ENCODE results near the gene PMP22. TPM values are rescaled to one million over a fixed set of nuclear protein-coding genes. Genes with fewer than 3 reads are reported as not detected.
"Not testable (repeated sequence)": the region's sequence is repeated elsewhere in the genome, so short reads cannot be mapped to it uniquely, and the experiment has no call there.

Gene PMP22
- total RNA-seq, 1 donor, result 2.4 TPM

DNA sequence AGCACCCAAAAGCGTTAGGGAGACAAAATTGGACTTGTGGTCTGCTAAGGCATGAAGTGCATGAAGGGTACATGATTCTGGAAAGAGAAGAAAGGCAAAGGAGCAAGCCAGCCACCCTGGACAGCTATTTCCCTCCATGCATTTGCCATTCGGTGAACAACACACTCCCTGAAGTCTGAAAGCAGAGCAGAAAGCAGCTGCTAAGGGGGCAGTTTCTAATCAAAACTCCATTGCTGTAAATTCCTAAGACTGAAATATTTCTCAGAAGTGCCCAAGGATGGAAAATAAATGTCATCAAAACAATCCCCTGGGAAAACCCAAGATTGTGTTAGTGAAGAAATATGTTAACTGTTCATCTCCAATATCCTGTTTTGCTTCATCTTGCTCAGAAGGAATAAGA, 44.3 kb downstream of the PMP22 start:
- DNase-seq (ENCODE audit: low read depth in 2 of 3, low spot score in 2 of 3), result no peak

DNA sequence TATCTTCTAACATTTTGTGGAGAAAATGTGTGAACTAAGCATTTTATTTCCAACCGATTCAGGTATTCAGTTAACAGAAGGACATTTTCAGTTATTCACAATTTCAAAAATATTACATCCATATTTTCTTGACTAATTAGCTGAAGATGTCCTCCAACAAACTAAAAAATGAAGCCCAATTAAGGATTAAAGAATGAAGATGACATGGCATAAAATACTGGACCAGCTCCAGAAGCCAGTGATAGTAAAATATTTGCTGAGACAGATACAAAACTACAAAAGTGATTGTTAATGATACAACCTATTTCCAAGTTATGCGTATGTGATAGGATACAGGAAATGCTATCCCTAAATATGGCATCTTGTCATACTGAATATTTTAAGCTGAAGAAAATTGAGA, 48.6 kb downstream of the PMP22 start:
- no peak for DNase-seq (ENCODE audit: low read depth in 2 of 3, low spot score in 2 of 3)

GRCh38 chr17:15213381-15214087, 51.6 kb downstream of the PMP22 start:
- peak in 1 of 3 donors; percentile 56 for DNase-seq (ENCODE audit: low read depth in 2 of 3, low spot score in 2 of 3)

- DNase-seq (ENCODE audit: low read depth in 2 of 3, low spot score in 2 of 3), result no peak
Observed at GRCh38 chr17:15210247-15210646, 54.9 kb downstream of the PMP22 start.

DNA sequence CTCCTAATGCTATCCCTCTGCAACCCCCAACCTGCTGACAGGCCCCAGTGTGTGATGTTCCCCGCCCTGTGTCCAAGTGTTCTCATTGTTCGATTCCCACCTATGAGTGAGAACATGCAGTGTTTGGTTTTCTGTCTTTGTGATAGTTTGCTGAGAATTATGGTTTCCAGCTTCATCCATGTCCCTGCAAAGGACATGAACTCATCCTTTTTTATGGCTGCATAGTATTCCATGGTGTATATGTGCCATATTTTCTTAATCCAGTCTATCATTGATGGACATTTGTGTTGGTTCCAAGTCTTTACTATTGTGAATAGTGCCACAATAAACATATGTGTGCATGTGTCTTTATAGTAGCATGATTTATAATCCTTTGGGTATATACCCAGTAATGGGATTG, 62.1 kb downstream of the PMP22 start:
- not testable (repeated sequence) for DNase-seq (ENCODE audit: low read depth in 2 of 3, low spot score in 2 of 3)

DNA sequence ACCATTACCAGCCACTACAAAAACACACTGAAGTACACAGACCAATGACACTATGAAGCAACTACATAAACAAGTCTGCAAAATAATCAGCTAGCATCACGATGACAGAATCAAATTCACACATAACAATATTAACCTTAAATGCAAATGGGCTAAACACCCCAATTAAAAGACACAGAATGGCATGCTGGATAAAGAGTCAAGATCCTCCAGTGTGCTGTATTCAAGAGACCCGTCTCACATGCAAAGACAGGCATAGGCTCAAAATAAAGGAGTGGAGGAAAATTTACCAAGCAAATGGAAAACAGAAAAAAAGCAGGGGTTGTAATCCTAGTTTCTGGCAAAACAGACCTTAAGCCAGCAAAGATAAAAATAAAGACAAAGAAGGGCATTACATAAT, 64.6 kb downstream of the PMP22 start:
- not testable (repeated sequence) for DNase-seq (ENCODE audit: low read depth in 2 of 3, low spot score in 2 of 3)

- DNase-seq (ENCODE audit: low read depth in 2 of 3, low spot score in 2 of 3), result no peak
Observed at GRCh38 chr17:15197229-15197628, 67.9 kb downstream of the PMP22 start.

DNA sequence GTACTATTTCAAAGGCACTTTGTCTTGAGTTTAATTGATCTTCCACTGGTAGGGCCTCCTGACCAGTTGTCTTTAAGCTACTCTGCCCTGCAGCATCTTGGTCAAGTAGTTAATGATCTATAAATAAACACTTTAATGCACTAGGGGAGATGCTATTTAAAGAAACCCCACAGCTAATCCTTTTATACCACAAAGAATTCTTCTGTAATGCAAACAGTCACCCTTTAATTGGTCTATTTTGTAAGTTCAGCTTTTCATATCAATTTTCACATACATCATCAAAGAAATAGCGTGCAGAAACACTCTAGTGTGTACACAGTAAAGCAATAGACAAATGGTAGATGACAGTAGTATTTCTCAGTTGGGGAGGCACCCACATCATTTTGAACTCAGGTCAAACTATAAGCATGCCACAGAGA, 70.3 kb downstream of the PMP22 start:
- no peak for DNase-seq (ENCODE audit: low read depth in 2 of 3, low spot score in 2 of 3)

GRCh38 chr17:15185625-15185991, 79.5 kb downstream of the PMP22 start:
- DNase-seq (ENCODE audit: low read depth in 2 of 3, low spot score in 2 of 3), result no peak

GRCh38 chr17:15184872-15185624, 80.1 kb downstream of the PMP22 start:
- DNase-seq (ENCODE audit: low read depth in 2 of 3, low spot score in 2 of 3), result no peak

- no peak for DNase-seq (ENCODE audit: low read depth in 2 of 3, low spot score in 2 of 3)
Observed at GRCh38 chr17:15181816-15182215, 83.3 kb downstream of the PMP22 start.

DNA sequence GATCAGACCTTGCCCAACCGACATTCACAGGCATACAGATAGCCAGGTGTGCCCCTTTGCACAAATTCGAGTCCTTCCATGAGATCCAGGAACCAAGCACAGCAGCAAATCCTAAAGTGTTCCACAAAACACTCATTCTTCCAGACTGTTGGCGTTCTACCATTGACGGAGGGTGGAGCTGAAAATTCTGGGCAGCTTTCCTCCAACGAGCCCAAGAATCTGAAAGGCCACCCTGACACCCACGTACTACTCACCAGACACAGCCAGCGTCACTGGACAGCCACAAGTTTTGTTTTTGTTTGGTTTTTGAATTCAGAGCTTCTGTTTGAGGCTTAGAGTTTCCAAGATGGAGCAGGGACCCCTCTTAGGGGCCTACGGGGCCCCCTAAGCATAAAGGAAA, 83.8 kb downstream of the PMP22 start:
- no peak for DNase-seq (ENCODE audit: low read depth in 2 of 3, low spot score in 2 of 3)

GRCh38 chr17:15180121-15180561, 85.0 kb downstream of the PMP22 start:
- DNase-seq (ENCODE audit: low read depth in 2 of 3, low spot score in 2 of 3), result no peak

Small RNAs within 50 kb of the gene (small RNA-seq; reads per million reads assigned to genes)
- not detected for gene MIR4731
- gene RNU6-799P, result not detected

Other genes with a start within 250 kb of the PMP22 start
- gene TEKT3, start 76.3 kb upstream of the PMP22 start, total RNA-seq, result not detected
- 3.5 TPM for gene CDRT4, start 202.3 kb upstream of the PMP22 start, total RNA-seq